Right atrium auricular region (tissue), 2 donors: ENCODE measurements around the gene DNLZ. TPM values are rescaled to one million over a fixed set of nuclear protein-coding genes. Genes with fewer than 3 reads are reported as not detected.

ENCODE experiments used
- DNase-seq: peaks from one replicate; pipeline ENCODE4 v3.0.0-alpha.2; 2019; ENCODE audit warnings: low spot score
- H3K27ac ChIP-seq, 2 donors: fragments of 200-600 bp; sonication (generic); 1 replicate in 1 of 2; 2 replicates in 1 of 2; pipeline ENCODE4 v1.5.1; 2016 to 2019
- H3K27me3 ChIP-seq, 2 donors: fragments of 200-600 bp; sonication (generic); one replicate each; pipeline versions ENCODE4 v1.5.1 to v1.6.0; 2017 to 2019
- H3K36me3 ChIP-seq: fragments of 200-600 bp; sonication (generic); one replicate; pipeline ENCODE4 v1.5.1; 2016
- H3K4me1 ChIP-seq, 2 donors: fragments of 200-600 bp; sonication (generic); one replicate each; pipeline versions ENCODE4 v1.5.1 to v1.6.0; 2017 to 2019
- H3K4me3 ChIP-seq, 2 donors: fragments of 200-600 bp; sonication (generic); 1 replicate in 1 of 2; 2 replicates in 1 of 2; pipeline ENCODE4 v1.5.1; 2017 to 2019; ENCODE audit warnings: mild to moderate bottlenecking in 1 of 2, moderate library complexity in 1 of 2
- H3K9me3 ChIP-seq, 2 donors: fragments of 200-600 bp; sonication (generic); one replicate each; pipeline ENCODE4 v1.5.1; 2019
- CTCF ChIP-seq, 2 donors: fragments of 200-600 bp; sonication (generic); IDR thresholded peaks; one replicate each; pipeline ENCODE4 v1.5.1; 2019; ENCODE audit warnings: antibody characterized with exemption in 2 of 2
- total RNA-seq, 2 donors: library from RNA; depleted of rRNA; stranded (reverse); fragments of >200 nt; gene quantifications; one replicate each; pipeline ENCODE4 v1.1.0, GENCODE V29; 2016

DNLZ gene
- total RNA-seq, 2 donors from 2014 or later = 15.4 to 36.6 TPM

- H3K36me3 ChIP-seq = peaks cover 26% of the 10 kb centered on the region
- DNase-seq = no peak
- H3K4me3 ChIP-seq = no peak overlapping the region
- no peak for TF ChIP-seq CTCF (IDR thresholded peaks at IDR 0.05)
- no peaks in the 10 kb centered on the region for H3K9me3 ChIP-seq
- no peaks in the 10 kb centered on the region for H3K27me3 ChIP-seq
- H3K27ac ChIP-seq = peak overlapping the region in 1 of 2 donors; percentile 36
- H3K4me1 ChIP-seq = peaks cover 0 to 28% of the 10 kb centered on the region in 2 donors
Measured at GRCh38 chr9:136336881-136337280, 26.7 kb downstream of the DNLZ start.

GRCh38 chr9:136336156-136336870, 27.2 kb downstream of the DNLZ start:
- TF ChIP-seq CTCF (IDR thresholded peaks at IDR 0.05) = no peak
- peaks cover 0 to 22% of the 10 kb centered on the region in 2 donors for H3K4me1 ChIP-seq
- peaks cover 26% of the 10 kb centered on the region for H3K36me3 ChIP-seq
- DNase-seq = no peak
- no peaks in the 10 kb centered on the region for H3K27me3 ChIP-seq
- H3K27ac ChIP-seq = peak overlapping the region; percentile 16 to 36
- H3K4me3 ChIP-seq = no peak overlapping the region
- H3K9me3 ChIP-seq = no peaks in the 10 kb centered on the region

- Histone ChIP-seq H3K4me3 (no peak overlapping the region), H3K27me3 (no peaks in the 10 kb centered on the region), H3K27ac (peak overlapping the region; percentile 16 to 36), H3K4me1 (peaks cover 0 to 18% of the 10 kb centered on the region in 2 donors), H3K36me3 (peaks cover 26% of the 10 kb centered on the region), H3K9me3 (no peaks in the 10 kb centered on the region)
- no peak for TF ChIP-seq CTCF (IDR thresholded peaks at IDR 0.05)
- DNase-seq = no peak
Measured at GRCh38 chr9:136335296-136336155, 28.0 kb downstream of the DNLZ start.

GRCh38 chr9:136334541-136334940, 29.0 kb downstream of the DNLZ start:
- DNase-seq = no peak
- H3K4me1 ChIP-seq = peaks cover 0 to 22% of the 10 kb centered on the region in 2 donors
- peaks cover 26% of the 10 kb centered on the region for H3K36me3 ChIP-seq
- no peaks in the 10 kb centered on the region for H3K27me3 ChIP-seq
- H3K27ac ChIP-seq = no peak overlapping the region
- TF ChIP-seq CTCF (IDR thresholded peaks at IDR 0.05) = no peak
- no peaks in the 10 kb centered on the region for H3K9me3 ChIP-seq
- no peak overlapping the region for H3K4me3 ChIP-seq

GRCh38 chr9:136333486-136333885, 30.1 kb downstream of the DNLZ start:
- no peak overlapping the region for H3K27ac ChIP-seq
- DNase-seq = no peak
- H3K36me3 ChIP-seq = peaks cover 23% of the 10 kb centered on the region
- no peaks in the 10 kb centered on the region for H3K9me3 ChIP-seq
- peaks cover 0 to 30% of the 10 kb centered on the region in 2 donors for H3K4me1 ChIP-seq
- TF ChIP-seq CTCF (IDR thresholded peaks at IDR 0.05) = no peak
- H3K4me3 ChIP-seq = no peak overlapping the region
- H3K27me3 ChIP-seq = no peaks in the 10 kb centered on the region
